C1 segment of cervical spinal cord (tissue), 14 donors: Measurements from ENCODE around the gene CTNNA2.

Source experiments
- DNase-seq, 14 donors: peaks; one replicate each; lab custom pipeline; 2025; lab: John Stamatoyannopoulos, UW

The CTNNA2 gene

GRCh38 chr2:80322311-80322920 lies 809.6 kb downstream of the CTNNA2 start:
- peak in 1 of 14 donors; percentile 13 for DNase-seq

DNA sequence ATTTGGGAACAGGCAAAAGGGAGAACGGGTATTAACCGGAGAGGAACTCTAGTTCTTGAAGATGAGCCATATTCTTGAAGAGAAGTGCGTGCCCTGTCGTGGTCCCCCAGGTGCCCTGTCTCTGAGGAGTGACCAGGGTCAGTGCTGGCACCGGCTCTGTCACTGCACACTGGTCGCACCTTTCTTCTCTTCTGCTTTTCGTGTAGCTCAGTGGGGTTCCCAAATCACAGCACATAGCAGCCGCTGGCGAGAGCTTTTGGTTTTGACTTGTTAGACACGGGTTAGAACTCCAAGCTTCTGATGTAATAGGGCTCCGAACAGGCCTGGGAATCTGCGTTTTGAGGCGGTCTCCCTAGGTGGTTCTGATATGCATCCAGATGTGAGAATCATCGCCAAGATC lies 810.1 kb downstream of the CTNNA2 start:
- no peak for DNase-seq

- DNase-seq = no peak
Measured at GRCh38 chr2:80323610-80324009, 810.8 kb downstream of the CTNNA2 start.

- DNase-seq = no peak
Measured at GRCh38 chr2:80324525-80324924, 811.7 kb downstream of the CTNNA2 start.

- DNase-seq = peak in 1 of 14 donors; percentile 13
Measured at GRCh38 chr2:80326214-80326613, 813.4 kb downstream of the CTNNA2 start.

DNA sequence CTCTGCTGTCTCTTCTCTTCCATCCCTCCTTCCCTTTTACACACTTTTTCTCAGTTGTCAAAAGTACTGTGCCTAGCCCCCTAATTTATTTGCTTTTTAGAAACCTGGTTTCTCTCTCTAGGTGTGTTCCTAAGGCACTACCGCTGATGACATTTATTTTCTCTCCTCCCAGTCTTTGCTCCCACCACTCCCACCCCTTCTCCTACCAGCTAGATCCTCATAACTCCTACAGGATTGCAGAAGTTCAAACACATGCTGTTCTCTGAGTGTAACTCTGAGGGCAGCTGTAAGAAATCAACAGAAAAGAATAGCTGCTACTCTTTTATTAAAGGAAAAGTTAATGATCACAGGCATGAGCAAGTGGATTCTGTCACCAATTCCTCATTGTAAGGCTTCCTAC lies 814.0 kb downstream of the CTNNA2 start:
- DNase-seq = no peak

DNA sequence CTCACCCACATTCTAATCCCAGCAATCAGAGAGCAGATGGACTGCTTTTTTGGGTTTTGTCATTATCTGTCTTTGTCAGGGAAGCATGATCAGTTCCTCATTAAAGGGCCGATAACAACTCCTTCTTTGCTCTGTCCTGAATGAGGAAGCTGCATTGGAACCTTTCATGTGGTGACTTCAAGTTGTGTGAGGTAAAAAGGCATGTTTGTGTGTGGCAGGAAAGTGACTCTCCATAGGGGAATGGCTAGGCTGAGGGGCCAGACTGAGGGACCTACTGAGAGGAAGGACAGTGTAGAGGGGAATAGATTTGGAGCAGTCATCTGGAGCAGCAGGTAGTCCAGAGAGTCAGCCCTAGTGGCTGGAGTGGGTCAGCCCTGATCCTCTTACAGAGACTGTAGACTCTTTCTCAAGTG lies 815.3 kb downstream of the CTNNA2 start:
- DNase-seq = no peak

GRCh38 chr2:80329491-80329890 lies 816.6 kb downstream of the CTNNA2 start:
- no peak for DNase-seq

DNA sequence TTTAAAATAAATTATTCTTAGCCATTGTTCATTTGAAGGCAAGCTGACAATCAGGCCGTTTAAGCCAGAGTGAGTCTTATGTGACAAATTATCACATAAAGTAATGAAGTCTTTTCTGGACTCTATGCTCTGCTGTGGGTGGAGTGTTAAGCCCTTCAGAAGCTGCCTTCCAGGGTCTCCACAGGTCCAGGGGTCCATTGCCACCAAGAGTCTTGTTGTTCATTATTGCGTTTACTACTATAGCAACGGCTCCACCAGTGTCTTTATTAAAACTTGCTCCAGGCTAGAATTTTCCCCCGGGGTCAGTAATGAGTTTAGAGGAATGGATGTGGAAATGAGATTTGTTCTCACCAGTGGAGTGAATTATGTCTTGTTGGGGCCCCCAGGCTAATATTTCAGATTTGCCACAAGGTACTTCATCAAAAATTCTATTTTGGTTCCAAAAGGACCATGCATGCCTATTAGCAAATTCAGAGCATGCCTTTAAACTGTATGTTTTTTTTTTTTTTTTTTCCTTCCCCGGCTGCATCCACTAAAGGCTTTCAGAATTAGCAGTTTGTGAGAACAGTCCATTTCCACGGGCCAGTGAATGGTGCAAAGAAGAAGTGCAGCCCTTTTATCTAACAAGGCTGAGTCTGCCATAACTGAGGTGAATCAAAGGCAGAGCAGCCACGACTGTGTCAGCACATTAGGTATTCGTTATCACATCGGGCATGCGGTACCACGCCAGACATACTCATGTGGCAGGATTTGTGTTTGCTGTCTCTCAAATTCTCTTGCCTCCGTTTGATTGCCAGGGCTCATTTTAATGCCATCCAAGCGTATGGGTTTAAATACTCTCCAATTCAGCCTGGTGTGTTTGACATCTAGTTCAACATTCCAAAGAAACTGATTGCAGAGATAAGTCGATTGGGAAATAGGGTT lies 817.9 kb downstream of the CTNNA2 start:
- no peak for DNase-seq

DNA sequence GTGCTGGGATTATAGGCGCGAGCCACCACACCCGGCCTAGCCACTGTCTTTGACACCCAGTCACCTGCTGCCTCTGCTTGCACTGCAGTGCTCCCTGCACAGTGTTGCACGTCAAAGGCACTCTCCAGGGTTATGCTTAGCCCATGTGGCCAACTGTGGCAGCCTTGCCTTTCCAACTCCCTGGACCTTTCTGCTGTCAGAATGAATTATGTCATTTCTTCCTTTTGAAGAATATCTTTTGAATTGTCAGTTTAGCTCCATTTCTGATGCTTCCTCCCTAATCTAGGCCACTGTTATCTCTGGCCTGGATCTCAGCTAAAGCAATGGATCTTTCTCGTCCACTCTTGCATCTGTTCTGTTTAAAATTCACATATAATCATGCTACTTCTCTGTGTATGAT lies 821.0 kb downstream of the CTNNA2 start:
- DNase-seq = no peak

- DNase-seq = peak in 1 of 14 donors; percentile 36
Measured at GRCh38 chr2:80335411-80335810, 822.6 kb downstream of the CTNNA2 start.

GRCh38 chr2:80338794-80339193 lies 825.9 kb downstream of the CTNNA2 start:
- no peak for DNase-seq

GRCh38 chr2:80340022-80340421 lies 827.2 kb downstream of the CTNNA2 start:
- DNase-seq = no peak

GRCh38 chr2:80348078-80348477 lies 835.2 kb downstream of the CTNNA2 start:
- DNase-seq = no peak

DNA sequence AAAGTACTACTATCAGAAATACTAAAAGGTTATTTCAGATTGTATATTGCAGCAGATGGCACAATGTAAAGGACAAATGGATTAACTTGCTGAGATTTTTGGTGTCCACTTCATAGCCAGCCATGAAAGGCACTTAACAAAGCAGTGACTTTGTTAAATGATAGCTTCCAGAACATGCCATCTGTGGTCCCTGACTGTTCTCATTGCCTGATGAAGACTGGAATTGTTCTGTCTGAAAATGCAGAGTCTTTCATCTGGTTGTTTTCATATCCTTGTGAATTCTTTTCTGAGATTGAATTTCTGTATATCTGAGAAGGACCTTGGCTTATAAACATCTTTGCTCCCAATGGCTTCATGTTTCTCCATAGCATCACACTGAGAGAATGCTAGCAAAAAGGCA lies 836.1 kb downstream of the CTNNA2 start:
- DNase-seq = no peak

- DNase-seq = no peak
Measured at GRCh38 chr2:80351231-80351630, 838.4 kb downstream of the CTNNA2 start.

GRCh38 chr2:80354858-80355257 lies 842.0 kb downstream of the CTNNA2 start:
- no peak for DNase-seq

DNA sequence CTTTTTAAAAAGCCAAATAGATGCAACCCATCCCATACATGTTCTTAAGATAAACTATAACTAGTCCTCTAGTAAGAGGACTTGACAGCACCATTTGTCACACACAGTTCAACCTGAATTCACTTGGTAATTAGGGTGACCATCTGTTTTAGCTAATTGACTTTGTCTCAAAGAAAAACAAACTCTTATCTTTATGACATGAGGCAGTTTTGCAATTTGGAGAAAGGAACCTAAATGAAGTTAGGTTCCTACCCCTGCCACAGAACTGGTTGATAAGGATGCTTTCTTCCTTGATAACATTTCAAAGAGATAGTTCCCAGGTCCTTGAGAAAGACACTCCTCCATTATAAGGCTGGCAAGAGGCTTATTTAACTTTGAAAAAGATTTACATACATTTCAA lies 849.1 kb downstream of the CTNNA2 start:
- DNase-seq = no peak

DNA sequence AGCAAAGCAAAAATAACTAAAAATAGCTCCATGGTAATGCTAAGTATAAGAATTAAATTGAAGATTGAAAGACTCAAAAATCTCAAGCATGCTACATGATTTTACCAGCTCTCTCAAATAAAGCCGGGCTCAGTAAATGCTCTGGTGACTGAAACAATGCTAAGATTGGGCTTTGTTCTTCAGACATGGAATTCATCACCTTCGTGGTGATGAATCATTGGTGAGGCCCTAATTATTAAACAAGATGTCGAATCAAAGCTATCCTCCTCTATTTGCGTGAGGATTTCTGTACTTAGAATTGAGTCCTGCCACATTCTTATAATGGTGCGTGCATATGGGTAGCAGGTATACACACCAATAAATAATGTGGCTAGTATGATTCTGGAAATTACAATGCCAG lies 850.5 kb downstream of the CTNNA2 start:
- no peak for DNase-seq

- DNase-seq = no peak
Measured at GRCh38 chr2:80363791-80364349, 851.0 kb downstream of the CTNNA2 start.

DNA sequence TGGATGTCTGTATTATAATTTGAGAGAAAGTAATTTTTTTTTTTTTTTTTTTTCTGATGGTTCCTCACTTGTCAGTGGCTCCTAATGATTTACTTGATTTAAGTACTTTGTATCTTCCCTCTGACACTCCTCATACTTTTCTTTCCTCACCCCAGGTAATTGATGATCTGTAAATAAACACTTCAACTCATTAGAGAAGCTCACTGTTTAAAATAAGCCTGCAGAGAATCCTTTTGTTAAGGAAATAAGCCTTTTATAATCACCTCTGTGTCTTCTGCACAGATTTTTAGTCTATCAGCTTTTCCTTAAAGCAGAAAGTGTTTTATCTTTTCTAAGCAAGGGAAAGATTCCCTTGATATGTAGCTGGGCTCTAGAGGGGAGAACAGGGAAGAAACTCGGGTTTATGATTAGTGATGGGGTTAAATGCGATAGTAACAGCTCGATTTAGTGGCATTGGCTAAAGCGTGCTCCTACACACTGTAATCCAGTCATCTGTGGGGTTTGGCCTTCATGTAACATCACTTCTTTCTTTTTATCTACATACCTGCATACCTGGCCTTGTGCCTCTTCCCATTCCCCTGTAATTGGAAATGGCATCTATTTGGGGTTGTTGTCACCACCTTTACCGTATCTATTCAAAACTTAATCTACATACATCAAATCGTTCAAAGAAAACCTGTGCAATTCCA lies 851.8 kb downstream of the CTNNA2 start:
- DNase-seq = no peak

DNA sequence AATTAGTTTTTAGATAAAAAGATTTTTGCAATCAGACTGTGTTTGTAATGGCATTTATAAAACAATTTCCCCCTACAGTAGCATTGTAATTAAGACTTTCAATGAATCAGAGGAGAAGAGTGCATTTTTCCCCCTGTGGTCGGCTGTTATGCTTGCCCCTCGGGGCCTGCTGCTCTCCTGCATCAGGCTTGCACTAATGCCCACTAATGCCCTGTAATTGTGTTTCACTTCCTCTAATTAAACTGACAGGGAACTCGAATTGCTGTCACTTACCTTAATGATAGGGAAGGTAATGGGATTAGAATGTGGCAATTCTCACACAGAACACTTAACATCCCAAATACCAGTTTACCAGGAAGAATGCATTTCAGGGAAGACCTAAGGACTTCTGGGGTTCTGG lies 852.9 kb downstream of the CTNNA2 start:
- no peak for DNase-seq
